ENCODE results near the gene VPS8. TPM values are rescaled to one million over a fixed set of nuclear protein-coding genes. Genes with fewer than 3 reads are reported as not detected.

VPS8 gene
- total RNA-seq, 1 experiment from 2014 or later: 39.7 TPM

GRCh38 chr3:185090811-185091210 is 278.8 kb downstream of the VPS8 start:
- DNase-seq: no peak
- no peak overlapping the region for H3K4me3 Mint-ChIP-seq
- H3K23ac ChIP-seq (ENCODE audit: insufficient read length, low read depth, low read length): no peak overlapping the region
- H2BK20ac ChIP-seq (ENCODE audit: low read depth, low read length, poor library complexity, severe bottlenecking): no peak overlapping the region
- H4K20me1 ChIP-seq (ENCODE audit: control insufficient read depth, insufficient read depth, insufficient read length): no peaks in the 10 kb centered on the region
- no peak overlapping the region for H3K27ac Mint-ChIP-seq
- H4K91ac ChIP-seq (ENCODE audit: insufficient read length, low read depth, low read length): no peak overlapping the region
- no peaks in the 10 kb centered on the region for H3K79me2 ChIP-seq (ENCODE audit: insufficient read depth, low read length)
- H2AK5ac ChIP-seq (ENCODE audit: insufficient read length, low read length): no peak overlapping the region
- no peak overlapping the region for H3K56ac ChIP-seq (ENCODE audit: insufficient read length, low read depth, low read length)
- no peak overlapping the region for H4K8ac ChIP-seq (replicated peaks; ENCODE audit: insufficient read length, low read depth, low read length)
- H3K4me1 Mint-ChIP-seq: peaks cover 0 to 6% of the 10 kb centered on the region in 2 experiments; a peak in 2 of 4 replicates
- TF ChIP-seq CTCF (conservative IDR thresholded peaks at IDR 0.05): no peak
- no peak overlapping the region for H3K9ac ChIP-seq (ENCODE audit: extremely low read depth, insufficient read length, low read length)
- H2AFZ ChIP-seq (ENCODE audit: low read length): no peak overlapping the region
- H2BK120ac ChIP-seq (ENCODE audit: low read depth, low read length, poor library complexity, severe bottlenecking): no peak overlapping the region
- no peak overlapping the region for H4K5ac ChIP-seq (ENCODE audit: insufficient read length, low read depth, low read length)
- no peaks in the 10 kb centered on the region for H3K9me3 ChIP-seq (ENCODE audit: control insufficient read depth, low read depth, low read length)
- no peaks in the 10 kb centered on the region for H3K23me2 ChIP-seq (ENCODE audit: insufficient read length, low read depth, low read length, poor library complexity, severe bottlenecking)
- no peaks in the 10 kb centered on the region for H3K27me3 Mint-ChIP-seq (ENCODE audit: low read depth)
- H2BK5ac ChIP-seq (ENCODE audit: insufficient read length, low read length): no peak overlapping the region
- no peaks in the 10 kb centered on the region for H3K79me1 ChIP-seq (ENCODE audit: insufficient read depth, low read depth, low read length, poor library complexity, severe bottlenecking)
- H3K27ac ChIP-seq (ENCODE audit: insufficient read length, low read depth, low read length): no peak overlapping the region
- H2BK12ac ChIP-seq (ENCODE audit: insufficient read length, low read depth, low read length): no peak overlapping the region
- no peak overlapping the region for H2BK15ac ChIP-seq (ENCODE audit: low read depth, low read length)
- H3K14ac ChIP-seq (ENCODE audit: insufficient read depth, low read length): no peak overlapping the region
- H3K36me3 Mint-ChIP-seq (ENCODE audit: insufficient read depth in 1 of 3, low read depth in 3 of 3): no peaks in the 10 kb centered on the region
- no peak overlapping the region for H3K4me2 ChIP-seq (ENCODE audit: insufficient read depth, insufficient read length, low read length)
- no peaks in the 10 kb centered on the region for H3K9me3 Mint-ChIP-seq
- H3K18ac ChIP-seq (ENCODE audit: insufficient read length, low read depth, low read length): no peak overlapping the region
- no peak overlapping the region for H3K4ac ChIP-seq (ENCODE audit: low read depth, low read length)
- no CpG with 5 or more reads among the region's 4 CpGs for WGBS (ENCODE audit: extremely low coverage, insufficient read length, low lambda C conversion rate)
- no peaks in the 10 kb centered on the region for H3K4me1 ChIP-seq (ENCODE audit: insufficient read depth, low read length)
- no peaks in the 10 kb centered on the region for H3K27me3 ChIP-seq (ENCODE audit: insufficient read depth, low read length)
- H3T11ph ChIP-seq (ENCODE audit: low read length): no peak overlapping the region
